Stimulated activated CD8-positive, alpha-beta memory T cell treated with anti-CD3 and anti-CD28 coated beads, Interleukin-7, amount 100 ng/mL, for 1 hour (primary cell): ENCODE data around the gene DMRT1.

Source experiments
- DNase-seq, 2 donors: peaks; one replicate each; pipeline ENCODE4 v3.0.0-alpha.2; 2020; ENCODE audit warnings: low read depth in 2 of 2

Gene DMRT1

DNA sequence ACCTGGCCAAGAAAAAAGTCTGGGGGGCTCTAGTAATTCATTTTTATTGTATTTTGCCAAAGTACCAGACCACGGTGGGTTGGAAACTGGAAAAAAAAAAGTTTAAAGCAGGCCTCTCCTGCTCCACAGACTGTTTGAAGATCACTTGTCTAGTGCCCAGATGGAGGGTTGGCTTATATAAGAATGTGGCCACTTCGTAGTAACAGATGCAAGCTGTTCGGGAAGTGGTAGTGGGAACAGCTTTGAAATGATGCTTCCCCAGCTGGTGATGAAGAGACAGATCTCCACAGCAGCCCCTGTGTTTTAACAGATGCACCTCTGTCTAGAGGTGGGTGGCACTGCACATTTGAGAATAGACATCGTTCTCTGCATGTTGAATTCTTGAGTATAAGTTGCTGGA, 80.7 kb downstream of the DMRT1 start:
- no peak for DNase-seq

DNA sequence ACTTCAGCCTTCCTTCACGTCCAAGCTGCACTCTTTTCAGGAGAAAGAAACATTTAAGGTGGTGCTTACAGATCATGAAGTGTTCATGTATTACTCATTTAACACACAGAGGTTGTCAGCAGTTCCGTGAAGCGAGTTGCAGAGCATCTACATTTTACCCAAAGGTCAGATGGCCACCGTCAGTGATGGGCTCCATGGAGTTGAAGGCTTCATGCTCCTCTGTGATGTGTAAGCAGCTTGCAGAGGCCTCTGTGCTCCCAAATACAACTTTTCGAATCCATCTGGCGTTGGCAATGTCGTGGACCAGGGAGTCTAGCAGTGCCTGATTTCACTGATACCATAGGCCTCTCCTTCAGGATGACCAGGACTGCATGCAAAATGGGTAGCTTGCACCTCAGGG, 81.2 kb downstream of the DMRT1 start:
- DNase-seq: no peak

DNA sequence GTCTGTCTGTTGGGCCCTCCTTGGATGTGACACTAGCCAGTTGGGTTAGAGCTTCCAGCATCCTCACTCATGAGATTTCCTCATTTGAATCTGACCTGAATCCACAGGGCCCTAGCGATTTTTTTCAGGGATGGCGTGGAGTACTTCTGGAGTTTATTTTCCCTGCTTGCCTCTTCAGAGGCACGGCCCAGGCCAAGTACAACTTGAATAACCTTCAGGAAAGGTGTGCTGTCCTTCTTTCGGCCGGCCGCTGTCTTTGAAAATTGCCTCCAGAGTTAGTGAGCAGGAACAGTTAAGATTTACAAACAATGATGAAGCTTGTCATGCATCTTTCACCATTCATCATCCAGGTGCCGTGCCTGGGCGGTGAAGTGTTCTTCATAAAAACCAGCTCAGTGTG, 85.5 kb downstream of the DMRT1 start:
- no peak for DNase-seq

DNA sequence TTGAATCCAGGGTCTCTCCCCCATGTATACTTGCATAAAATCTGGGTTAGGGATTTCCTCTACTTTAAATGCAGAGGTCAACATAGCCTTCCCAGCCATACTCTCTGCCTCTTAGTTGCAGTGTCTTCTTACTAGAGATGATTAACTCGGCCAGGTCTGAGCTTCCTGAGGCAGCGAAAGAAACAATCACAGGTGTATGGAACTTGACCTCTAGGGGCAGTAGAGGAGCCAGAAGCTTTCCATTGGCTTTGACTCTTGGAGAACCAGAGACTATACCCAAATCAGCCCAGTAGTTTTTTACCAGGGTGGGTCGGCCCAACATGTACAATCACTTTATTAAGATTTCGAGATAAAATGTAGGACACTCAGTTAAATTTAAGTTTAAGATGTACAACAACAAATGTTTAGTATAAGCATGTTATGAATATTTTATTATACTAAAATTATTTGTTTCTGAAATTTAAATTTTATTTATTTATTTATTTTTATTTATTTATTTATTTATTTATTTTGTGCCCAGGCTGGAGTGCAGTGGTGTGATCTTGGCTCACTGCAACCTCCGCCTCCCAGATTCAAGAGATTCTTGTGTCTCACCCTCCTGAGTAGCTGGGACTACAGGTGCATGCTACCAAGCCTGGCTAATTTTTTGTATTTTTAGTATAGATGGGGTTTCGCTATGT, 87.0 kb downstream of the DMRT1 start:
- DNase-seq: no peak

DNA sequence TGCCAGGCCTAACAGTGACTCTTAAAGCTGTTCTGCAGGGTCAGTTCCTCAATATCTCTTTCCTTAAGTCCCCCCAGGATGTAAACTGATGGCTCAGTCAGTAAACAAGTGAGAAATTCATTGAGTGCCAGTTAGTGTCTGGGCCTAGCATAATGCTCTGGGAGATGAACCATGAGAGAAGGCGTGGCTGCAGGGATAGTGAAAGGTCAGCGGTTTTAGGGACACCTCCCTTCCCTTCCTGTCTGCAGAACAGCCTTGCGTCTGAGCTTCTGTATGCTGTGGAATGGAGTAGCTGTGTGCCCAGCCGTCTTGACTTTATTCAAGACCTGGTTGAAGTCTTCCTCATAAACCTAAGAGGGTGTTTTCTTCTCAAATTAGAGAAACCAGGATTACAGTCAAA, 88.2 kb downstream of the DMRT1 start:
- DNase-seq: no peak

DNA sequence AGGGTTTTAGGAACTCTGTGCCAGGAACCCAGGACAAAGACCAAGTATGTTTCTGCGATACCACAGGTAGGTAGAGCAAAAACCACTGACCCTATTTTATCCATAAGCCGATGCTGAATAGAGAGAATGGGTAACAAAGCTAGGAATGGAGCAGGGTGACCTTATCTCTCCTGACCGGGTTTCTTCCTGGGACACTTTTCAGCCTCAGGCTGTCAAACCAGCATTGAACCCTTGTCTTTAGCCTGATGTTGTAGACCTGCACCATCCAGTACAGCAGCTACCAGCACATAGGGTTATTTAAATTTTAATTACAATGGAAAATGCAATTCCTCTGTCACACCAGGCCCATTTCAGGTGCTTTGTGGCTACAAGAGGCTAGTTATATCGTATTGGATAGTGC, 91.9 kb downstream of the DMRT1 start:
- no peak for DNase-seq

DNA sequence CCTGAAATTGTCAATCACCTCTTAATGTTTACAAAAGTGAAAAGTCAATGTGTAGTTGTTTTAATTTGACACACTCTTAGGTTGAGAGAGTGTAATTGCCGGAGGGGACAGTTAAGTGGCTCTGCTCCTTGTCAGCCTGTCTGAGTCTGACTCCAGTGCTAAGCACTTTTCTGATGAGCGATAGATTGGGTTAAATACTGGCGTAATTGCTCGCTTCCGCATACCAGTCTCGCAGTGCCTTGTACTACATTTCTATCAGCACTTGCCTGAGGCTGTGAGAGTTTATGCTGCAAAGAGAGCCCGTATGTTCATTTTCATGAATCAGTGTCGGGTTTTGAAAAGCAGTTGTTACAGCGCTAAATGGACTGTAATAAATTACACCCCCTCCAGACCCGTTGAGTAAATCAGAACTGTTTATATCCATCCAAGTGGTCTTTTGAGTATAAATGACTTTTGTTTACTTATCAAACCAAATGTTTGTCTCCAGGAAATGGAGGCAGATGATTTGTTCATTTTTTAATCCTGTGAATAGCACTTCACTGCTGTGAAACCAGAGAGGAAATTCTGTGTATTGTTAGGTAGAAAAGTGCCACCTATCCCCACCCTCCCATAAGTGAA, 94.0 kb downstream of the DMRT1 start:
- no peak for DNase-seq

DNA sequence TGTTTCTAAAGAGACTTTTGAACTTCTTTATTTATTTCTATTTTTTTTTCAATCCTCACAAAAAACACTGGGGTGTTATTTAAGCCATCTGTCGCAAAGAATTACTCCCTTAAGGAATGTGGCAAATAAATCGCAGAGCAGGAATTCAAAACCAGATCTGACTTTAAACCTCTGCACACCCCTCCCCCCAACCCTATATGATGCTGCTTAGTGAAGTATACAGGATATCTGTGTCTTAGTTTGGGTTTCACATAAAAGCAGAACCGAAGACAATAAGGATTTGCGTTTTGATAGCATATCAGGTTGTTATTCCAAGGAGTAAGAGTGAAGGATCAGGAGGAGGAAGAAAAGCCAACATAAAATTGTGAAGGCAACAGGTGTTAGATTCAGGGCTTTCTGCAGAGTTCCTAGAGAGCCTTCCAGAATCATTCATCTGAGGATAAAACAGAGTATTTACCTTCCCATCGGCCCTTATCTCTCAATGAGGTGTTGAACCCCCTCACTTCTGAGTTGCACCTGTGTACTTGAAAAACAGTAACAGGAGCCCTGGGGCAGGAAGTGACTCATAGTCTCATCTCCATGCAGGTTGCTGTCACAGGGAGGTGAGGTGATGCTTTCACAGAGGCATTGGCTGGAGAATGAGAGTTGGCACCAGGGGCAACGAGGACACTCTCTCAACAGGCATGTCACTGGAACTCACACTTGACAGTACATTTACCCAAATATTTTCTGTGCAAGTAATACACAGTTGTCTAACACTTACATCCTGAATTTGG, 101.5 kb downstream of the DMRT1 start:
- no peak for DNase-seq

DNA sequence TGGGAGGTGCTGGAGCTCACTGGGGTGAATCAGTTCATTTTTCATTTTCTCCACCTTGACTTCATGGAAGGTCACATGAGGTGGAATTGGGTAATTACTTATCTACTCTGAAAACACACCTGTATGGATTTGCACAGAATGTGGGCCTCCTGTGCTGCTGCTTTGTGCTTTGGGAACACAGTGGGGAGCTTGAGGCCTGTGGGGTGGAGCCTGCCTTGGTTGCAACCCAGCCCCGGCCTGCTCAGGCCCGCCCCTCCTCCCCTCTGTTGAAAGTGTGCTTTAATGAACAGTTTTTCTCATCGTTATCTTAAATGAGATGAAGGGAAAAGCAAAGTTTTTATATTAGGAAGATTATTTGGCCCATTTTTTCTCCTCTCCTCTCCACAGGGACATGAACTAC, 106.5 kb downstream of the DMRT1 start:
- DNase-seq: no peak

DNA sequence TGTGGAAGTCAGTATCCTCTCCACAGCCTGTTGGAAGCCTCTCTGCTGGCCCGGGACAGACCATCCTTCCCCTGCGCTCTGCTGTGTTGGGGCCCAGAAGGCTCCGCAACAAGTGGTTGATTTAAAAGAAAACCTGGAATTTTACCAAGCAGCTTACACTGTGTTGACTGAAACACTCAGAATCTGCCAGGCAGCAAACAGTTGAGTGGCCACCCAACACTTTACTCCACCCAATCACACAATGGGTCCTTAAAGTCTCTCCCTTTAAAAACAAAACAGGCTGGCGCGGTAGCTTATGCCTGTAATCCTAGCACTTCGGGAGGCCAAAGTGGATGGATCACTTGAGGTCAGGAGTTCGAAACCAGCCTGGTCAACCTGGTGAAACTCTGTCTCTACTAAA, 107.0 kb downstream of the DMRT1 start:
- DNase-seq: no peak

DNA sequence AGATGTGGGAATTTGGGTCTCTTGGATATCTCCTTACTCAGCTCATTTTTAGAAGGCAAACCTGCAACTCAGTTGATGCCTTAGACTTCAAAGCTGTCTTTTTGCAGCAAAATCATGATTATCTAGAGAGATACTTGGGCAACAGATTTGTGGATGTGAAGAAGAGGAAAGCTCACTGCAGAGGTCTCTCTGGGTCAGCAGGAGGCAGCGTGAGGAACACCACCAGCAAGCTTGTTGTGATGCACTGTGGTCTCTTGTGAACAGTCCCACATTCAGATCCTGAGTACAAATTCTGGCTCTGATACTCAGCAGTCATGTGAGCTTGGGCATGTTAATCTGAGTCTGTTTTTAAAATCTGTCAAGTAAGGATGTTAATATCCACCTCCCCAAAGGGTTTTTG, 108.6 kb downstream of the DMRT1 start:
- no peak for DNase-seq

DNA sequence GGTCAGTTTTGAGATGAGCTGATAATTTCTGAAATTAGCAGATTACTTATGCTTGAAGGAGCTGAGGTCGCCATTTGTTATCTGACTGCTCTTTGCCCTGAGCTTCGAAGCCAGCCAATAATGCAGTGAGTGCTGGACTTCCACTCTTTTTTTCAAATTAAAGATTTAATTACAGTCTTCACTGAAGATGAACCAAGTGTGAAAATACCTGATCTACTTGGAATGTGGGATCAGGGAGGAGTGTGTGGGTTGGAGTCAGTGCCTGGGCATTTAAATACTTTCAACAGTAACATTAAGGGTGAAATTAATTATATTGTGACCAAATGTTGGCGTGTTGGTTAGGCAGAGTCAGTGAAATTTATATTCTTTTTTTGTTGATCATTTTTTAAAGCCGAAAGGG, 111.0 kb downstream of the DMRT1 start:
- no peak for DNase-seq

DNA sequence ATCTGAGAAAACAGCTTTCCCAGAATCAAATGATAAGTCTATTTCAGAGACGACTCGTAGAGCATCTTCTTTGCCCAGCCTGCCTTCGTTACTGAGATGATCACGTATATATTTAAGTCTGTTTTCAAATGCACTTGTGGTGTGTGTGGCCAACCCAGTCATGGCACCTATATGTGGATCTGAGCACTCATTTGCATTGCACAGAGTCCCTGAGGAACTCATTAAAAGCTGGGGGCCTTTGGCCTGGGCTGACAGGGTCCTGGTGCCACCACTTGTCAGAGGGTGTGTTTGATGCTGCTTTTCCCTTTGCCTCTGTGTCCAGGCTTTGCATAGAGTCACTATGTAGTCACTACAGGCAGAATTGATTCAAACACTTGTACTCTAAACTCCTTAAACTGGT, 117.6 kb downstream of the DMRT1 start:
- DNase-seq: no peak

DNA sequence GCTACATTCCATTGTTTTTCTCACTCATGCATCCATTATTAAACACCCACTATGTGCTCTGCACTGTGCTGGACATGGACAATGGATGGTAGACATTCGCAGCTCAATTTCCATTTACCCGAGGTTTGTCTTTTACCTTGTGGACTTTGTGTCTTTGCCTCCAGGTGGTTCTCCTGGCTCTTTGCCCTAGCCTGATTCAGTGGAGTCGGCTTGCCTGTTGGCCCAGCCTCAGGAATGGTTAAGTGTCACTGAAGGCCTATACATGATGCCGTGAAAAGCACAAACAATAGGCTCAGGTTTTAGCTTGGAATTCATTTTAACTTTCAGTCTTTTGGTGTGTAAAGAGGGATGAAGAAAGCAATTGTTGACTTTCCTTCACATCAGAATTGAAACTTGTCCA, 118.4 kb downstream of the DMRT1 start:
- DNase-seq: no peak

DNA sequence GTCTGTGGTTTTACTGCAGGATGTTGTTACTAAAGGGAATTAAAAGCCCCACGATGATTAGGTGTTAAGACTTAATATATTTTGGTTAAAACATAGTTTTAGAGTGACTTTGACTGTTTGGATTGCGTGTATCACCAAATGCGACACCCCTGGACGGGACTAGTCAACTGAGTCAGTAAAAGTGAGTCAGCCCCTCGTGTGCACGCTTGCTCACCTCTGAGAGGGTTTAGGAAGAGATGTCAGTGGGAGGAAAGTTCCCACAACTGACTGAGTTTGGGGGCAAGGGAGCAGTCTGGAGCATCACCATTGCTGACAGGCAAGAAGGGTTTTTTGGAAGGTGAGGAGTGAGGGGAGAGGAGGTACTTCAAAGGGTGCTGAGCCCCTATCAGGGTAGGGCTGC, 120.5 kb downstream of the DMRT1 start:
- DNase-seq: no peak

DNA sequence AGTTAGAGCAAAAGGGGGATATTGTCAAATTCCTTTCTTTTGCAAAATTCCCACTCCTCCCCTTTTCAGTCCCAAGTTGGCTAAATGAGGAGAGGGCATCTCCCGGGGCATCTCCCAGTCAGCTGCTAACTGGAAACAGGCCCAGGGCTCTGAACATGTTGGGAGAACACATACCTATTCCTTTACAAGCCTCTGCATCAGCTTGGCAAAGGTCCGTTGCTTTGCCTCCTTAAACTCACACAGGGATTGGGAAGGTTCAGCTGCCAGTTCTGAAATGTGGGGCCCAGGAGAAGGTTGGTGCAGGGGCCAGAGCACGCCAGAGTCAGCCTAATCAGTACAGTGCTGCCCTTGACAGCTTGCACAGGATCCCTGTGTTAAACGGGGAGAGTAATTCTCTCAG, 124.0 kb downstream of the DMRT1 start:
- DNase-seq: no peak

DNA sequence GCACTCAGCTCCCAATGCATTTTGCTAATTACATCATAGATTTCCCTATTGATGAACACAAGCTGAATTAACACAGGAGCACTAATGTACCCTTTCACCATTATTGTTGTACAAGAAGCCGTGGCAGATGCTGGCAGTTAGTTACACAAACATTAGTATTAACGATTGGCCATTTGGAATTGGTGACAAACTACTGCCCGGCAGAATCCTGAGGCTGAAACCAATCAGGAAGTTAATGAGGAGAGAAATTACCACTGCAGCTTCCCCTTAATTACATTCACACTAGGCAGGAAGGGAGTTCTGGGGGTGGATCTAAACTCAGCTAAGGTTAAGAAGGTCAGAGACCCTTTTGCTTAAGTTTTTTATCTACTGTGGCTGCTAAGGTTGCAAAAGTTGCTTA, 125.4 kb downstream of the DMRT1 start:
- no peak for DNase-seq

DNA sequence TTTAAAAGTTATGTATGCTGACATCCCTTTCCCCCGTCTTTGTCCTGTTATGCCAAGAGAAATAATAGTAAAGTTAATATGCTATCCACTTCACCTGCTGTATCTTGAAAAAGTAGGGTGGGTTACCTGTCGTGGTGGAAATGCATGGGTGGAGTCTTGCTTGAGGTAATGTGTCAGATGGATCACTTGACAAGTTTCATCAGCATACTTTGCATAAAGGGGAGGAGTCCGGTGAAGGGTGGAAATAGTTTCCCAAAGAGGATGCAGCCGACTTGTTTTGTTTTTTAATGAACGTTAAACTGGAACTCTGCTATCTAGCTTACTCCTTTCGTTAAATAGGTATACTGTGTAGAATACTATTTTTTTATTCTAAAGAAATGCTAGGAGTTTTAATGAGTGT, 125.9 kb downstream of the DMRT1 start:
- DNase-seq: no peak

DNA sequence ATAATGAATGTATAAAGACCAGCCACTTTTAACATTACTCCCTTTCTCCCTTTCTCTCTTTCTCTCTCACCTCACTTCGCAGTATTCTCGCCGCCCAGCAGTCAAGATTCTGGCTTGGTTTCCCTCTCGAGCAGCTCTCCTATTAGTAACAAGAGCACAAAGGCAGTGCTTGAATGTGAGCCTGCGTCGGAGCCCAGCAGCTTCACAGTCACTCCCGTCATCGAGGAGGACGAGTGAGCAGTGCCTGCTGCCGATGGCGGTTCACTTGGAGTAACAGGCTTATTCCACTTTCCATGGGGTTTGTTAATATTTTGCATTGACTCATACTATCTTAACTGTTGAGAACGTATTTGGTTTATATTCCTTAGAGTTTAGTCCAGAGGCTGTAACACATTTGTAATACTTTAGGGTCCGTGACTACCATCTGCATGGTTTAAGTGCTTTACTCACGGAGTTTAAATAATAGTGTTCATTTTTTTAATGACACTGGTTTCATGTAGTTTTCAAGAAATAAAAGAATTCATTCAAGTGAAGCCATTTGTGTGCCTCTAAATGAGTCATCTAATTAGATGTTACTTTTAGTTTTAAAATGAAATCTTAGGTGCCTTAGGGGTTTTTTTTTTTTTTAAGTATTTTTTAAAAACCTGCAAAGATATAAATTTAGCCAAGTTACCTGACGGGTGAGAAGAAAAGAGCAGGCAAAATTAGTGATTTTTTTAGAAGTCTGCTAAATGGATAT, 126.6 kb downstream of the DMRT1 start:
- DNase-seq: no peak

DNA sequence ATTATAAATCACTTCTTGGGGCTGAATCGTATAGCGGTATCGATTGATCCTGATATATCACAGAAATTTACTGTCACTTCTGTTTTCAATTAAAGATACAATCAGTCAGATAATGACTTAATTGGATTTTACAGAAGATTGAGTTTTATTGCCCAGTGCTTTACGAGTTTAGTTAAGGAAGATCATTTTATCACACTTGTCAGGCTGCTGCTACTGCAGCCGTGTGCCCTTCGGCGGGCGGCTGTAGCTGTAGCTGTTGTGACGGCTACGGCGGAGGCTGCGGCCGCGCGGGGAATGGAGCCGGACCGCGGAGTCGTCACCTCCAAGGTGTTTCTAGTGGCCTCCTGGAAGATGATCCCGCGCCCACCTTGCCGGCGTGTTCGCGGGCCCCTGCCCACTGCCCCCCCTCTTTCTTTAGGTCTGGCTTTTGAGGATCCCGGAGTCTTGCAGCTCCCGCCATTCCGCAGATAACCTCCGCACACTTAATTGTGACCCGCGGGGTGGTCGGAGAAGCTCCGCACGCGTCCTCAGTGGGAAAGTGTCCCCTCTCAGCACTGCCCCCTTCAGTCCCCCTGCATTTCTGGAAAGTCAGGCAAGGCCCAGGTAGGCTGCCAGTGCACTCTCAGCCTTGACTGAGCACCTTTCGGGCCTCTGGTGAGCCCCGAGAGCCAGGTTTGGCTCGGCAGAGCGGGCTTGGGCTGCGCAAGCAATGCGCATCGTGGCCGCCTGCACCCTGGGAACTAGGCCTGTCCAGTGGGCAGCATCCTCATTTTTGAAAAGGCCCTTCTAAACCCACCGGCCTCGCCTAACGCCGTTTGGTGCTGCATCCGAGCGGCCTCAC, 128.0 kb downstream of the DMRT1 start:
- no peak for DNase-seq

DNA sequence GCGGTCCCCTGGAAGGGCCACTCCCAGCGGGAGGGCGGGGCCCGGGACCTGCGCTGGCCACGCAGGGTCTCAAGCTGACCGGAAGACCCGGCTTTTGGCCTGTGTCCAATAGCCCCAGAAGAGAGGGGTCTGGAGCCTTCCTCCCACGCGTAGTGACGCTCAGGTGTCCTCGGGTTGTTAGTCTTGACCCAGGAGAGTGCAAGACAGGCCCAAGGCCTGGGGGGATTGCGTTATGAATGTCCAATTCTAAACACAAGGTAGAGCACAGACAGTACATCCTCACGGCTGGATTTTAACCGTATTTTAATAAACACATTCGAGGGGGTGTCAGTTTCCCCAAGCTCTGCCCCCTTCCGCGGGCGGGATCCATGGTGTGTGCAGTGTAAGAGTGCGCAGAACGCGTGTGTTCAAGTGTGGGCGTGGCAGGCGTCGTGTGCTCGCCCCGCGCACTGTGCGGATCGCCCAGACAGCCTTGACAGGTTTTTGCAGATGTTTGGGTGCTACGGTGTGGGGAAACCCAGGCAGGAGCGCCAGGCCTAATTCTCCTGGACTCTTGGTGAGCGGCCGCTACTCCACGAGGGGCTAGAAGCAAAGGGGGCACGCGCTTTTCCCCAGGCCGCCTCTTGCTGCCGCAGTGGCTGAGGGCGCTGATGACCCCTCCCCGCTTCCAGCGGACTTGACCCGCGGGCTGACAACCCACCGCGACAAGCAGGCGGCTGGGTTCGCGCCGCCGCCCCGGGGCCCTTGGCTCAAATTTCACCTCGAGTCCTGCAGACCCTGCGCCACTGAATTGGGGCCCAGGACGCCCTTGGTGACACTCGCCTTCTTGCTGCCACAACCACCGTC, 128.9 kb downstream of the DMRT1 start:
- DNase-seq: no peak
